Stomach (tissue), 4 donors: Measurements from ENCODE around the gene HEXD.

Experiments used
- CTCF ChIP-seq, 7 experiments: fragments of 450-650 bp in 4 of 7; fragments of 200-600 bp in 3 of 7; sonication (generic) in 3 of 7; IDR thresholded peaks; one replicate each; pipeline ENCODE4 v1.5.1; 2016 to 2019; ENCODE audit warnings: antibody characterized with exemption in 7 of 7, control low read depth in 2 of 7, mild to moderate bottlenecking in 1 of 7
- EP300 ChIP-seq: sonication (generic); formaldehyde crosslinking; IDR thresholded peaks from one replicate; pipeline ENCODE4 v1.6.1; 2017; ENCODE audit warnings: antibody characterized with exemption
- POLR2A ChIP-seq, 4 donors: fragments of 450-650 bp; IDR thresholded peaks; one replicate each; pipeline ENCODE4 v1.6.1; 2016; ENCODE audit warnings: antibody characterized with exemption in 4 of 4, control low read depth in 2 of 4, mild to moderate bottlenecking in 1 of 4, moderate library complexity in 1 of 4
- POLR2AphosphoS5 ChIP-seq, 3 donors: sonication (generic); formaldehyde crosslinking; IDR thresholded peaks; one replicate each; pipeline ENCODE4 v1.6.1; 2016; ENCODE audit warnings: antibody characterized with exemption in 3 of 3

- no peak for TF ChIP-seq CTCF (IDR thresholded peaks at IDR 0.05)
- no peak for TF ChIP-seq POLR2A (IDR thresholded peaks at IDR 0.05)
- no peak for TF ChIP-seq EP300
- TF ChIP-seq POLR2AphosphoS5 (IDR thresholded peaks at IDR 0.05) = no peak
Measured at GRCh38 chr17:82440991-82441627, 23.0 kb downstream of the HEXD start.
